PC-3 (cell line): ENCODE results near the gene ANAPC4.

Experiments
- EZH2phosphoT487 ChIP-seq: fragments of 300-600 bp; sonication (generic); IDR thresholded peaks from 2 replicates; pipeline ENCODE4 v1.6.1; 2018; ENCODE audit warnings: mild to moderate bottlenecking, antibody characterized with exemption, low read length, borderline replicate concordance
- TF ChIP-seq, protein P1 (sequence below): fragments of 300-600 bp; sonication (generic); conservative IDR thresholded peaks from 2 replicates; pipeline ENCODE4 v1.5.1; 2017; ENCODE audit warnings: antibody characterized with exemption, low read depth, mild to moderate bottlenecking, low read length

DNA sequence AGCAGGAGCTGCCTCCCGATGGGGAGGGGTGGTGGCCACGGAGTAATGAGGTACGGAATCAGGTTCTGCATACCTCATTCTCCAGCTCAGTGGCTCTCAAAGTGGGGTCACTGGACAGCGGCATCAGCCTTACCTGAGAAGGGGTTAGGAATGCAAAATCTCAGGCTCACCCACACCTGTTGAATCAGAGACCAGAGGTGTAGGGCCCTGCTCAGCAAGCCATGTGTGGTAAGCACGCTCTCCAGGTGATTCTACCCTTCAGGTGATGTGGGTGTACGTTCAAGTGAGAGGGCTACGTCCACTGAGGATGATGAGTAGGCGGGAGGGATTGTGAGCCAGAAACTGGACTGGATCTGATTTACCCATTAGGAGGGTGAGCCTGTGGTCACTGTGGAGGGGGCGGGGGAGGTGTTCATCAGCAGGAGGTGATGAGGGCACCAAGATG is 65.8 kb downstream of the ANAPC4 start:
- TF ChIP-seq, protein P1, sequence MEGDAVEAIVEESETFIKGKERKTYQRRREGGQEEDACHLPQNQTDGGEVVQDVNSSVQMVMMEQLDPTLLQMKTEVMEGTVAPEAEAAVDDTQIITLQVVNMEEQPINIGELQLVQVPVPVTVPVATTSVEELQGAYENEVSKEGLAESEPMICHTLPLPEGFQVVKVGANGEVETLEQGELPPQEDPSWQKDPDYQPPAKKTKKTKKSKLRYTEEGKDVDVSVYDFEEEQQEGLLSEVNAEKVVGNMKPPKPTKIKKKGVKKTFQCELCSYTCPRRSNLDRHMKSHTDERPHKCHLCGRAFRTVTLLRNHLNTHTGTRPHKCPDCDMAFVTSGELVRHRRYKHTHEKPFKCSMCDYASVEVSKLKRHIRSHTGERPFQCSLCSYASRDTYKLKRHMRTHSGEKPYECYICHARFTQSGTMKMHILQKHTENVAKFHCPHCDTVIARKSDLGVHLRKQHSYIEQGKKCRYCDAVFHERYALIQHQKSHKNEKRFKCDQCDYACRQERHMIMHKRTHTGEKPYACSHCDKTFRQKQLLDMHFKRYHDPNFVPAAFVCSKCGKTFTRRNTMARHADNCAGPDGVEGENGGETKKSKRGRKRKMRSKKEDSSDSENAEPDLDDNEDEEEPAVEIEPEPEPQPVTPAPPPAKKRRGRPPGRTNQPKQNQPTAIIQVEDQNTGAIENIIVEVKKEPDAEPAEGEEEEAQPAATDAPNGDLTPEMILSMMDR: no peak
- TF ChIP-seq EZH2phosphoT487: no peak
